Right lobe of liver (tissue), 4 donors: ENCODE data around the gene DUSP7.

Source experiments
- POLR2A ChIP-seq: fragments of 450-650 bp; IDR thresholded peaks from one replicate; pipeline ENCODE4 v1.6.1; 2017; ENCODE audit warnings: antibody characterized with exemption, mild to moderate bottlenecking
- TF ChIP-seq, protein P1 (sequence below), 4 donors: fragments of 200-600 bp in 3 of 4; fragments of 450-650 bp in 1 of 4; IDR thresholded peaks; one replicate each; pipeline versions ENCODE4 v1.5.1 to v1.8.0; 2016 to 2022; ENCODE audit warnings: antibody characterized with exemption in 4 of 4, mild to moderate bottlenecking in 2 of 4
- donor health status: DM: no; HTN: no; CAD: no.
- donor health status: DM: no; HTN: no; CAD: no.
- donor health status: DM: no; HTN: yes; CAD: no.

DNA sequence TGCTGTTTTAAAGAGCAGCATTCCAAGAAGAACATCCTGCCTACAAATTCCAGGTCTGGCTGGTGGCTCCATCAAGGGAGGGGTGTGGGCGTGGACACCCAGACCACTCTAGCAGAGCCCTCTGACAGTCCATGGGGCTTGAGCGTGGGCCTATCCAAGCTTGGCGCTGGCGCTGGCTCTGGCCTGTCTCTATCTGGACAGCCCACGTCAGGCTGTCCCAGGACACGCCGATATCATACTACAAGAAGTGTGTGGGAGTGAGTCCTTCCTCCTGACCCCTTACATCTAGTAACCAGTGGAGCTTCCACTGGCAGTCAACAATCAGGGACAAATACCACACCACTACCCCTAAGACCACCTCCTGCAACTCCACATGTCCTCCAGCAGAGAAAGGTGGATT is 17.1 kb upstream of the DUSP7 start:
- no peak for TF ChIP-seq POLR2A
- TF ChIP-seq, protein P1, sequence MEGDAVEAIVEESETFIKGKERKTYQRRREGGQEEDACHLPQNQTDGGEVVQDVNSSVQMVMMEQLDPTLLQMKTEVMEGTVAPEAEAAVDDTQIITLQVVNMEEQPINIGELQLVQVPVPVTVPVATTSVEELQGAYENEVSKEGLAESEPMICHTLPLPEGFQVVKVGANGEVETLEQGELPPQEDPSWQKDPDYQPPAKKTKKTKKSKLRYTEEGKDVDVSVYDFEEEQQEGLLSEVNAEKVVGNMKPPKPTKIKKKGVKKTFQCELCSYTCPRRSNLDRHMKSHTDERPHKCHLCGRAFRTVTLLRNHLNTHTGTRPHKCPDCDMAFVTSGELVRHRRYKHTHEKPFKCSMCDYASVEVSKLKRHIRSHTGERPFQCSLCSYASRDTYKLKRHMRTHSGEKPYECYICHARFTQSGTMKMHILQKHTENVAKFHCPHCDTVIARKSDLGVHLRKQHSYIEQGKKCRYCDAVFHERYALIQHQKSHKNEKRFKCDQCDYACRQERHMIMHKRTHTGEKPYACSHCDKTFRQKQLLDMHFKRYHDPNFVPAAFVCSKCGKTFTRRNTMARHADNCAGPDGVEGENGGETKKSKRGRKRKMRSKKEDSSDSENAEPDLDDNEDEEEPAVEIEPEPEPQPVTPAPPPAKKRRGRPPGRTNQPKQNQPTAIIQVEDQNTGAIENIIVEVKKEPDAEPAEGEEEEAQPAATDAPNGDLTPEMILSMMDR (IDR thresholded peaks at IDR 0.05) = no peak
